ENCODE data around the gene TRAP1.

Gene TRAP1

GRCh38 chr16:3717235-3718018, at the start of gene TRAP1:
TSS of gene TRAP1 (minus strand) at chr16:3717524. CDS start at chr16:3717508, 16 bp downstream.
- DNase-seq = peak; percentile 10

DNA sequence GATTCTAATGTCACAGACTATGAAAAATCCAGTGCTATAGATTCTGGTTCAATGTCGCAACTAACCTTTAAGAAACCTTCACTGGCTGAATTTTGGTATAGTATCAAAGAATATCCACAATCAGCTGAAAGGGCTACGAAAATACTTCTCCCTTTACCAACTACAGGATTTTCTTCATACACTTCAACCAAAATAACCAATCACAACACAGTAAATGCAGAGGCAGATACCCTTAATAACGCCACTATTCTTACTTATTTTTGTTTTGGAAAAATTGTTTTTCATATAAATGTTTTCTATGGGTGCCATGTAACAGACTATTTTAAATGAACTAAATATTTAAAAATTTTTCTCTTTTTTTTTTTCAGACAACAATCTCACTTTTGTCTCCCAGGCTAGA, 48.9 kb upstream of the TRAP1 start:
- no peak for DNase-seq

DNA sequence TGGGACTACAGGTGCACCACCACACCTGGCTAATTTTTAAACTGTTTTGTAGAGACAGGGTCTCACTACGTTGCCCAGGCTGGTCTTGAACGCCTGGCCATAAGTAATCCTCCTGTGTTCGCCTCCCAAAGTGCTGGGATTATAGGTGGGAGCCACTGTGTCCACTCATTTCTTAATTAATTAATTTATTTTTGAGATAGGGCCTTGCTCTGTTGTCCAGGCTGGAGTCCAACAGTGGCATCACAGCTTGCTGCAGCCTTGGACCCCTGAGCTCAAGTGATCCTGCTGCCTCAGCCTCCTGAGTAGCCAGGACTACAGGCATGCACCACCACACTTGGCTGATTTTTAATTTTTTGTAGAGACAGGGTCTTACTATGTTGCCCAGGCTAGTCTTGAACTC, 47.1 kb upstream of the TRAP1 start:
- no peak for DNase-seq

- DNase-seq = no peak
Observed at GRCh38 chr16:3762107-3762750, 44.9 kb upstream of the TRAP1 start.

- DNase-seq = no peak
Observed at GRCh38 chr16:3761375-3762106, 44.2 kb upstream of the TRAP1 start.

DNA sequence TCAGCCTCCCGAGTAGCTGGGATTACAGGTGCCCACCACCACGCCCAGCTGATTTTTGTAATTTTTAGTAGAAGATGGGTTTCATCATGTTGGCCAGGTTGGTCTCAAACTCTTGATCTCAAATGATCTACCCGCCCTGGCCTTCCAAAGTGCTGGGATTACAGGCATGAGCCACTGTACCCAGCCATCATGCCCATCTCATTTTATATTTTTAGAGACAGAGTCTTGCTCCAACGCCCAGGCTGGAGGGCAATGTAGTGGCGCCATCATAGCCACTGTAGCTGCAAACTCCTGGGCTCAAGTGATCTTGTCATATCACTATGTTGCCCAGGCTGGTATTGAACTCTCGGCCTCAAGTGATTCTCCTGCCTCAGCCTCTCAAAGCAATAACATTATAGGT, 43.2 kb upstream of the TRAP1 start:
- no peak for DNase-seq

GRCh38 chr16:3759736-3760135, 42.4 kb upstream of the TRAP1 start:
- DNase-seq = no peak

- no peak for DNase-seq
Observed at GRCh38 chr16:3756113-3756512, 38.8 kb upstream of the TRAP1 start.

DNA sequence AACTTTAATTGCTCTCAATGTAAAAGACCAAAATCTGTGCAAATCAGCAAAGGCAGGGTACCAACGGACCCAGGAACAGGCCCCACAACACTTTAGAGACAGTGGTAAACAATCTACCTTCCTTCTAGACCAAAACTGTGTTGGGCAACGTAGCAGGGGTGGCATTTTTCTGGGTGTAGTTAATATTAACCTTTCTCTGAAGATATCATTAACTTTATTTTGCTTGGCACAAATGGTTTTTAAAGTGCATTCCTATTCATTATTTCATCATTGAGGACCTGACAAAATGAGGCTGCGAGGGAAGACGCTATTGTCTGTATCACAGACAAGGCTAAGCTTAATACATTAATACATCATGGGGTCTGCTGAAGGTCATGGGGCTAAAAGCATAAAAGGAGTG, 37.9 kb upstream of the TRAP1 start:
- DNase-seq = no peak

- DNase-seq = no peak
Observed at GRCh38 chr16:3754772-3755171, 37.4 kb upstream of the TRAP1 start.

- DNase-seq = no peak
Observed at GRCh38 chr16:3754081-3754703, 36.9 kb upstream of the TRAP1 start.

GRCh38 chr16:3752984-3753383, 35.7 kb upstream of the TRAP1 start:
- DNase-seq = no peak

DNA sequence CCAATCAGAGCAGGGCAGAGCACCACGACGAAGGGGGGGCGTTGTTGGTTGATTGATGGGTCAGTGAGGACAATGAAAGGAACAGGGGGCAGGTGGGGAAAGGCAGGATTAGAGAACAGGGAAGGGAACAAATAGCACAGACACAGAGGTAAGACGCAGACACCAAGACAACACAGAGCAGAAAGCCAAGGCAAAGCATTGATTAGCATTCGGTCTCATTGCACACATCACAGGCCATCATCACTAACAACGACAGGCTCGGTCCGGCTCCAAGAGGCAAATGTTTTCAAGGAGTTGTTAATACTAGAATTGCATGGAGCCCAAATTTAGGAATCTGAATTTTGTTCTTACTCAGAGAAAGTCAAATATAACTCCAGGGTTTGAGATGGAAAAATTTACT, 34.6 kb upstream of the TRAP1 start:
- DNase-seq = no peak

DNA sequence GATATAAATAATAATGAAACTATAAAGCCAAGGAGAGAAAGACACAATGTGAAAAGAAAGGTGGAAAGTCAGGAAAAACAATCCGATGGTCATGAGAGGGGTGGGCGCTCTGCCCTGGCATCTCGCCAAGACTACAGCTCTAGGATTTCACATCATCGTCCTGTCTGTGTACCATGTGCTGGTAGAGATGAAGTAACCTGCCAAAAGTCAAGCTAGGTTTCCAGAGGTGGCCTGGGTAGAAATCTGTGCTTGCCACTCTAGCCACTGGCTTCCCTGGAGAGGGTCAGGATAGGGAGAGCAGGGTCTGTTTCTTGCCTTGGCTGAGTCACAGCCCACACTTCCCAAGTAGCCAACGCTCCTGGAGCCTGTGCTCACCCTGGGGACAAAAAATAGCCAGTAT, 31.0 kb upstream of the TRAP1 start:
- DNase-seq = no peak

DNA sequence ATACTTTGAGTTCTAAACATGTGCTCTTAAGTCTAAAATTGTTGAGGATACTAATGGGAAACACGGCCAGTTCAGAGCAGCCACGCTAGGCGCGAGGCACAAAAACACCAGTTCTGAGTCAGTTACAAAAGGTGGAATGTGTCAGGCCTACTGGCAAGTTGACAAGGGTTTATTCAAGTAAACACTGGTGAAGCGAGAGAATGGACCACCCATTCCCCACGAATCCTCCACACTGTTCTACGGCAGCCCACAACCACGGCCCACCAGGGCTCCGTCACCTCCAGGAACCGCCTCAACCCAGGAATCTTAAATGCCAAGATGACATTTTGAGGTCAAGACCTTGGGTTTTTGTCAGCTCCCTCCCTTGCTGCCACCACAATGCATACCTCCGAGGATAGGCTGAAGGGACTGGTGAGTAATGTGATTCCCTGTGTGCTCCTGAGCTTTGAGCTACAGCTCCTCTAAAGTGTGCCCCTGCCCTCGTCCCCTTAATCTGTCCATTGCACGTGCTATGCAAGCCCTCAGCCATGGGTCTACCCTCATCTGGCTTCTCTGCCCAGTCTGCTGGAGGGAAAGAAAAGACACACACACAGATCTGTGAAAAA, 28.5 kb upstream of the TRAP1 start:
- DNase-seq = no peak

DNA sequence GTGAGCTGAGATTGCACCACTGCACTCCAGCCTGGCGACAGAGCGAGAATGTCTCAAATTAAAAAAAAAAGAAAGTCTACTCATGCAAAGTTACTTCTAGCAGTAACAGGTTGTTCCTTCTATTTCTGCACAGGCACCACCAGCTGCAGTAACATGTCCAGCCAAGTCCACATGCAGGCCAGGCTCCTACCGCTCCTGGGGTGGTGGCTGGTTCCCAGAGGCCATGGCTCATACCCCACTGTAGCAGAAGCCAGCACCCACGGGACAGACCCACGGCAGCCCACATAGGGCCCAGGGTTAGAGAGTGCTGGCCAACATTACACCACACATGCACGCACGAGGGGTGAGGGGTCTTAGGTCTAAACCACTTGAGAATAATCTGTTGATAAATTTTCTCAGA, 26.7 kb upstream of the TRAP1 start:
- no peak for DNase-seq

- DNase-seq = no peak
Observed at GRCh38 chr16:3740934-3741333, 23.6 kb upstream of the TRAP1 start.

- DNase-seq = no peak
Observed at GRCh38 chr16:3740186-3740585, 22.9 kb upstream of the TRAP1 start.

GRCh38 chr16:3739636-3740035, 22.3 kb upstream of the TRAP1 start:
- no peak for DNase-seq

DNA sequence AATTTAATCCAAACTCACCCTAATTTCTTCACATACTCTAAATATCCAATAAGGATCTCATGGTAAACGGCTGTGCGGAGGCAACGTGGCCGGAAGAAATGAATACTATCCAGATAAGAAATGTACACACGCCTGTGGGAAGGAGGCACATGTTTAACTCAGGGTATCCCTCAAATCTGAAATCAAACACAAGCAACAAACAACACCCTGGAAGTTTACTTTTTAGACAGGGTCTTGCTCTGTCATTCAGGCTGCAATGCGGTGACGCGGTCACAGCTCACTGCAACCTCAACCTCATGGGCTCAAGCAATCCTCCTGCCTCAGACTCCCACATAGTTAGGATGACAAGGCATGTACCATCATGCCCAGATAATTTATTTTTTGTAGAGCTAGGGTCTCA, 21.2 kb upstream of the TRAP1 start:
- DNase-seq = no peak

GRCh38 chr16:3738128-3738527, 20.8 kb upstream of the TRAP1 start:
- no peak for DNase-seq

- DNase-seq = no peak
Observed at GRCh38 chr16:3737181-3737580, 19.9 kb upstream of the TRAP1 start.

DNA sequence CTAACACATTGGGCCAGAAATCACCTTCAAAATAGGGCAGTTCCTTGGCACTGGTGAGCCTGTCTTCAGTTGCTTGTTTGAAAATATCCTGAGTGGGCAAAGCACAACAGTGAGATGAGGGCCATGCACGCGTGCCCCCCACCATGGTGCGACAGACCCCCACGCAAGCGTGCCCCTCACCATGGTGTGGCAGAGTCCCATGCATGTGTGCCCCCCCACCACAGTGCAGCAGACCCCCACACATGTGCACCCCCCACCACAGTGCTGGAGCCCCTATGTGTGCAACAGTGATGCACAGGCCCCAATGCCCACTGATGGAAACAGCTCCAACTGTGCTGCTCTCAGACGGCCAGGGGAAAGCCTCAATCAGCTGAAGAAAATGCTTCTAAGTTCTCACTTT, 18.8 kb upstream of the TRAP1 start:
- no peak for DNase-seq
